ENCODE measurements around the gene CNP.
A peak's percentile ranks its signal among the peaks of the same experiment; 100 is the strongest.
"Not testable (repeated sequence)": the region's sequence is repeated elsewhere in the genome, so short reads cannot be mapped to it uniquely, and the experiment has no call there.

The CNP gene

DNA sequence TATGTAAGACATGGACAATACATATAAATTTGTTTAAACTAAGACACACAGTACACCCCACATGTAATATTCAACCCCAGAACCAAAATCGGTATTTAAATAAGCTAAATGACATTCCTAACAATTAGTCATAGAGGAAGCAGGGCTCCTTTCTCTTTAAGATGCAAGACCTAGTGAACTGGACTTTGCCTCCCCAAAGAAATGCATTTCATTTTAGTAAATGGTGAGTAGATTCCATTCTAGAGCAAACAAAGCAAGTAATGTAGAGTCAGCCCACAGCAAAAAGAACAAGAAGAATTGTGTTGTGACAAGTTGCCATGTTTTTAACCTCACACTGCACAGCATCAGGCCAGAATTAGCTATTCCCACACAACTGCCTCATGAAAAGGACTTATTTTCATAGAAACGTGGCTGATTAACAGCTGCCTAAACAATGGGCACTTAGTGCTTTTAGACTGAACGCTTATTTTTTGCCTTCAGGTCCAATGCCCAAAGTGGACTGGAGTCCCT is 36.3 kb downstream of the CNP start:
- DNase-seq (ENCODE audit: low spot score) = no peak

DNA sequence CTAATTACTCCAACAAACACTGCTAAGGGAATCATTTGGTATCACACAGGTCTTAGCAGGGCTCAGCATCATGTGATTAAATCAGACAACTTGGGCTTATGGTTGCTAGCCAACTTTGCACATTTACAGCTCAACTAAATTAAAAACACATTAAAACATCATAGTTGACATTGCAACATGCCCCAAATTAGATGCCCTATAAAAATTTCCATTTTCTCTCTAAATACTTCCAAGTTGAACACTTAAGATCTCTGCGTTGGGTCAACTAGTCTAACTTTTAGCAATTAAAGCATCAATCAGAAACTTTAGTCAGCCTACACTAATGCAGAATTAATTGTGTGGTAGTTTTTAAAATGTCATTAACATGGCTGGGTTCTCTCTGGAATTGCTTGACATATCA is 38.6 kb downstream of the CNP start:
- no peak for DNase-seq (ENCODE audit: low spot score)

DNA sequence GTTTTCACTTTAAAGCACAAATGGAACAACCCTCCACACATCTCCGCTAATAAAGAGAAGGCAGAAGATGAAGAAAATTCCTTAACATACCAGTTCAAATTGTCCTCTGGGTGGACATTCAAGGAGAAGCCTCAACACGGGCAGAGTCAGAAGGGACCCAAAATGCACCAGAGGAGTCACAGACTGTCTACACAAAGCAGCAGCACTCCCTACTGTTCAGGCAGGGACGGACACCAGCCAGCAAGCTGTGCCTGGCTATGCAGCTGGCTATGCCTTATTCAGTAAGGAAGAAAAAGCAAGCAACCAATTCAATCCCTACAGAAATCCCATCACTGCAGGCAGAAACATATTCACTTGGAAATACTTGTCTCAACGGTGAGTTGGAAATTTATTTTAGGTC is 42.6 kb downstream of the CNP start:
- no peak for DNase-seq (ENCODE audit: low spot score)

DNA sequence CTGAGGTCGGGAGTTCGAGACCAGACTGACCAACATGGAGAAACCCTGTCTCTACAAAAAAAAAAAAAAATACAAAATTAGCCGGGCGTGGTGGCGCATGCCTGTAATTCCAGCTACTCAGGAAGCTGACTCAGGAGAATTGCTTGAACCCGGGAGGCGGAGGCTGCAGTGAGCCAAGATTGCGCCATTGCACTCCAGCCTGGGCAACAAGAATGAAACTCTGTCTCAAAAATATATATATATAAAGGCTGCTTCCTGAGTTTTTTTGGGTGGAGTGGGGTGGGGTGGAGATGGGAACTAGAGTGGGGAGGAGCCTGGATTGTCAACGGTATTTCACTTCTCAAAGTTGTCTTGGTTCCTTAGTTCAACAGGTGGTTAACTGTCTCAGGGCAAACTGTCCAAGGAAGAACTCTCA is 43.7 kb downstream of the CNP start:
- not testable (repeated sequence) for DNase-seq (ENCODE audit: low spot score)

DNA sequence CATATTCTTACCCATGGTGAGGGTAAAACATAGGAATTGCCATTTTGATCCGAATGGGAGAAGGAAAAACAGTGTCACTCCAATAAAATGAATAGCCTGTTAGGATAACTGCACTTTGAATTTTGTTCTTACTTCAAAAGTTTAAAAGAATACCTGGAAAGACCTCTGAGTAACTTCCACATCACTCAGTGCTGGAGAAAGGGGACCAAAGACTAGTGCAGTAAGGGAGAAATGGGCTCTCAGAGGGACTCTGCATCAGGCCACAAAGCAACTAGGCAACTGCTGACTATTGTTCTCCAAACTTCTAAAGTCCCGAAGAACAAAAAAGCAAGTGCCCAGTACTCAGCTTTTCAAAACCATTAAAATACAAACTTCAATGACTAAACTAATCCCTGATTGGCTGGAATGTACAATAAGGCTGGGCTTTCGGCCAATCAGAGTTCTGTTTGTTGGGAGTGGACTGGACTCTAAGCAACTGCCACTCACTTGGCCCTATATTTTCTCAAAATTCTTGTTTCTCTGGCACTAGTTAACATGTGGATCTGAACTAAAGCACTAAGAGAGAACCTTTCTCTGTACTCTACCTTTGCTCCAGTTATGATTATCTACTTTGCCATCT is 44.4 kb downstream of the CNP start:
- no peak for DNase-seq (ENCODE audit: low spot score)

DNA sequence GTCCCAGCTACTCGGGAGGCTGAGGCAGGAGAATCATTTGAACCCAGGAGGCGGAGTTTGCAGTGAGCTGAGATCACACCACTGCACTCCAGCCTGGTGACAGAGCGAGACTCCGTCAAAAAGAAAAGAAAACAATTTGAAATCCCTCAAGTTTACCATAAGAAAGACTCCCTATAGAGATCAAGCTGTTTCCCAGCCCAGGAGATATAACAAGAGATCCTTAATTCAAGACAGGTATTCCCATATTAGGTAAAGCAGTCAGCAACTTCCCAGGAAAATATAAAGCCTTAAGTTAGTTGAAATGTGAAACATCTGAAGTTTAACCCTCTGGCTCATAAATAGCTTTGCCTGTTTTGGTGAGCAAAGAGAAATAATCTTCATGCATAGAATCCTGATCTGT is 45.8 kb downstream of the CNP start:
- DNase-seq (ENCODE audit: low spot score) = not testable (repeated sequence)

DNA sequence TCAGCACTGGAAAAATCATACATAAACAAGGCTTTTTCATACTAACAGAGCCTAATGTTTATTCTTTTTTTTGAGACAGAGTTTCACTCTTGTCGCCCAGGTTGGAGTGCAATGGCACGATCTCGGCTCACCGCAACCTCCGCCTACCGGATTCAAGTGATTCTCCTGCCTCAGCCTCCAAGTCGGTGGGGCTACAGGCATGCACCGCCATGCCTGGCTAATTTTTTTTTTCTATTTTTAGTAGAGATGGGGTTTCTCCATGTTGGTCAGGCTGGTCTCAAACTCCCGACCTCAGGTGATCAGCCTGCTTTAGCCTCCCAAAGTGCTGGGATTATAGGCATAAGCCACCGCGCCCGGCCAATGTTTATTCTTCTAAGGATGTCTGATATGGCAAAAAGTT is 47.1 kb downstream of the CNP start:
- not testable (repeated sequence) for DNase-seq (ENCODE audit: low spot score)

DNA sequence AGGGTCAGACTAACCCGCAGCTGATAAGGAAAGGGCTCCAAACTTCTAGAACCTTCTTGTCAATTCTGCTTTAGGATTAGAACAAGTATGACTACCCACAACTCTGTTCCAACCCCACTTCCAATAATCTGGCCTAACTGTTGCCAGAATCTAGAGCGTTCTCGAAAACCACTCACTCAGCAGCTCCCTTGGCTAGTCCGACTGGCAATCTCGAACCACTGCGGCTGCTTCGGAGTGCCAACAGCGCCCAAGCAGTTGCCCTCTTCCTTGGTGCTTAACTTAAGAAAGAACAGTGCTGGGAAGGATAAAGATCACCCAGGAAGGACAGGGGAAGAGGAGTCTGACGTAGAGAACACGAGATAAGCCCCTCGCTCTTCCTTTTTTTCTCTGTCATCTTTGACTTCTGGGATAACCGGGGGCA is 49.8 kb downstream of the CNP start:
- DNase-seq (ENCODE audit: low spot score) = no peak

DNA sequence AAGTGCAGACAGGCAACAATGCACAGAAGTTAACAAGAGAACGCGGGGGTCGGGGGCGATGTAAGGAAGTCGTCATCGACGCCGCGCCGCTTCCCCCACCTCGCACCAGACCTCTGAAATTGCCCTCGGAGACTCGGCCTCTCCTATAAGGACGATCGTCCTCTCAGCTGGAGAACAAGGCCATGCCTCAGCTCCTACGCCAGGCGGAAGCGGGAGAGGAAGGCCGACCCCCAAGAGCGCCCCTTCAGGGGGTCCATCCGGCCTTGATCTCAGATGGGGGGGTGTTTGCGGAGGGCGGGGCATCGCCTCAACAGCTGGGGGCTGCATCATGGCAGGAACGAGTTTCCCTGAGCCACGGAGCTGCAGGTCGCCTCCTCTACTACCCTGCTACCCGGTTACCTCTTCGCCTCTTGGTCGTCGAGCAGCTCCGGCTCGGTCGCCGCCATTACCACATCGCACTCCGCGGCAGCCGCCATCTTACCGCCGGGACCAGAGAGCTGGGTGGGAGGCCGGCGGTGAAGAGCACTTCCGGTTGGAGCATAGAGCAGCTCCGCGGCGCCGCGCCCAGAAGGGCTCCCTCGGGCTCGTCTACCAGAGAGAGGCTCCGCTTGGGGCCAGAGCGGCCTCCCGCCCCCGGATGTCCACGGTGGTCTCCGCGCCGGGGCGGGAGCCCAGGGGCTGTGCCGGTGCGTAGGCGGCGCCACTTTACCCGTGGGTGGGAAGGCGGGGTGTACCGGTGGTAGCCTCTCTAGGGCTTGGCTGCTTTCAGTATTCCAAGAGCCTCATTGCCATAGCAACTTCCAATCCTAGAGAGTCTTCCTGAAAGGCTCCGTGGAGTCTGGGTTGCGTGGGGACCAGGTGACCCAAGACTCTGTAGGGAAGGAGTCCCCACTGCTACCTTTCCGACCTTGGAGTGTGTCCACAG is 50.6 kb downstream of the CNP start, which contains the start of gene DNAJC7:
TSS of gene DNAJC7 (minus strand) at position 499 of the 925 bp plus-strand sequence. CDS start at position 476, 23 bp downstream.
- DNase-seq (ENCODE audit: low spot score) = peak; percentile 97

DNA sequence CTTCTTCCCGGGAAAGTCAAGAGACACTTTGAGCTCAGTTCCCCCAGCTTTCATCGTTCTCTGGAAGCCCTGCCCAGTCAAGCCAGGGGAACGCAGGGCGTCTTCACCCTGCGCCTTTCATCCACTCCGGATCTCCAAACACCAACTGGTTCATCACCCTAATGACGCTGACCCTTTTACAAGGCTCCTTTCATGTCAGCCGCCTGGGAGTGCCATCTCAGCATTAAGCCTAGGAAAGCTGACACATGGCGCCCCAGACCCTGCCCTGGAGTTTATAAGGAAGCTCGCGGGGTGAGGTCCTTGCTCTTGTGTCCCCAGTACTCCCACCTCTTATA is 51.2 kb downstream of the CNP start:
- DNase-seq (ENCODE audit: low spot score) = no peak

DNA sequence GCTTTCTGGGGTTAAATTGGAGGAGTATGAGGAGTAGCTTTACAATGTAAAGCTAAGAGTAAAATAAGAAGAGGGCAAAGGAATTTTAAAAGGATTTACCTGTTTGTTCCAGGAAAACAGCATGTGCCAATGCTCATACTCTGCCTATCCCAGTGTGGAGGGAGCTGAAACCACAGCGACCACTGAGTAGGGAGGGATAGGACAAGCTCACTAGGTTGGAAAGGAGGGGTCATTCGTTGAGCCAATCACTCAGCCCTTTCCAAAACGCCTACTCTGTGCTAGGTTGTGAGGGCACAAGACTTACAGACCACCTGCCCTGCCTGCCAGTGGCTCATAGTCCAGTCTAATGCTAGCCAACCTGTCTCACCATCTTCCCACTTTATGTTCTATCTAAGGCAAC is 51.7 kb downstream of the CNP start:
- DNase-seq (ENCODE audit: low spot score) = no peak

DNA sequence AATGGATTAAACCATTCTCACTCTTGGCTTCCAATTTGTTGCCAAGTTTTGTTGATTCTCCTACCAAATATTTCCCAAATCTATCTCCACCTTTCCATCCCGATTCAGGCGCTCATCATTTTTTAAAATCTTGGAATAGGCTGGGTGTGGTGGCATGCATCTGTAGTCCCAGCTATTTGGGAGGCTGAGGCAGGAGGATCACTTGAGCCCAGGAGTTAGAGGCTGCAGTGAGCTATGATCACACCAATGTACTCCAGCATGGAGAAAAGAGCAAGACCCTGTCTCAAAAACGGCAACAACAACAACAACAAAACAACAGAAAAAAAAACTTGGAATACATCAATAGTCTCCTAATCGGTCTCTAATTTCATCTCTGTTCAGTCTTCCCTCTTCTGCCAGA is 52.4 kb downstream of the CNP start:
- no peak for DNase-seq (ENCODE audit: low spot score)

DNA sequence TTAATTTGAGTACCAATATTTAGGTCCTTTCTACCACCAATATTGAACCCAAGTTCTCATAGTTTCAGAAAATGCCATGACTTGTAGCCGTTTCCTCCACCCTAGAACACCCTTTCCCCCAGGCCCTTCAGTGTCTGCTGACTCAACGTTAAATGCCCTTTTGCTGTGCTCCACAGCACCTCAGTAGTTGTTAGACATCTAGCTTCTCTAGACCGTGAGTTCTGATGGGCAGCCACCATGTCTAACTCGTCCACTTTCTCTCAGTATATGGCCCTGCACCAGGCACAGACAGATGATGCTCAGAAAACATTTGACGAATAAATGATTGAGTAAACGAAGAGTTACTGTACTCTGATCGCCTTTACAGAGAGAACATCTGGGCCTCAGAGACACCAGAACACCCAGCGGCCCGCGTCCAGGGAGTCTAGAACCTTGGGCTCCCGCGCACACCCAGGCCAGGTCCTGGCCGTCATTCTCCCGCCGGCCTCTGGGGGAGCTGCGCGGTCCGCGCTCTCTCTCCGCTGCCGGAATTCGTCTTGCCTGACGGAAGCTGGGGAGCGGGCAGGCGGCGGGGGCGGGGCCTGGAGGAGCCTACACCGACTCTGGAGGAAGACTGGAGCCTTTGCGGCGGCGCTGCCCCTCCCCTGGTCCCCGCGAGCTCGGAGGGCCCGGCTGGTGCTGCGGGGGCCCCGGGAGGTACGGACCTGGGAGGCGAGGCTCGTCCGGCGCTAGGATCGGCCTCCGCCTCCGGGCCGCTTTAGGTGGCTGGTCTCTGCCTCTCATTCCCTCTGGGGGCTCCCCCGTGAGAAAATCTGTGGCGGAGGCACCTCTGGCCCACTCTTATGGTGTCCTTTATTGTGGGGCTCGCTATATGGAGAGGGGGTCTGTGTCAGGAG is 53.2 kb downstream of the CNP start, which contains the start of gene NKIRAS2:
TSS of gene NKIRAS2 (plus strand) at position 582 of the 896 bp plus-strand sequence. CDS start 1,488 bp downstream, outside the sequence.
- peak; percentile 87 for DNase-seq (ENCODE audit: low spot score)

DNA sequence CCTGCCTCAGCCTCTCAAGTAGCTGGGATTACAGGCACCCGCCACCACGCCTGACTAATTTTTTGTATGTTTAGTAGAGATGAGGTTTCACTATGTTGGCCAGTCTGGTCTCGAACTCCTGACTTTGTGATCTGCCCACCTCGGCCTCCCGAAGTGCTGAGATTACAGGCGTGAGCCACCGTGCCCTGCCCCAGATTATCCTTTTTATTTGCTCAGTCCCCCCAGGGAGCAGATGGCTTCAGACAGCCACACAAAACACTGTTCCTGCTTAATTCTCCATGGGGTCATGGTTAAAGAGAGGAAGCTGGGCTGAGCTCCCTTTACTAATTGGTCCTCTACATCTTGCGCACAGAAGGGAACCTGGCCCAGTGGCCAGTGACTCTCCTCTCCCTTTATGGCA is 54.2 kb downstream of the CNP start:
- not testable (repeated sequence) for DNase-seq (ENCODE audit: low spot score)

DNA sequence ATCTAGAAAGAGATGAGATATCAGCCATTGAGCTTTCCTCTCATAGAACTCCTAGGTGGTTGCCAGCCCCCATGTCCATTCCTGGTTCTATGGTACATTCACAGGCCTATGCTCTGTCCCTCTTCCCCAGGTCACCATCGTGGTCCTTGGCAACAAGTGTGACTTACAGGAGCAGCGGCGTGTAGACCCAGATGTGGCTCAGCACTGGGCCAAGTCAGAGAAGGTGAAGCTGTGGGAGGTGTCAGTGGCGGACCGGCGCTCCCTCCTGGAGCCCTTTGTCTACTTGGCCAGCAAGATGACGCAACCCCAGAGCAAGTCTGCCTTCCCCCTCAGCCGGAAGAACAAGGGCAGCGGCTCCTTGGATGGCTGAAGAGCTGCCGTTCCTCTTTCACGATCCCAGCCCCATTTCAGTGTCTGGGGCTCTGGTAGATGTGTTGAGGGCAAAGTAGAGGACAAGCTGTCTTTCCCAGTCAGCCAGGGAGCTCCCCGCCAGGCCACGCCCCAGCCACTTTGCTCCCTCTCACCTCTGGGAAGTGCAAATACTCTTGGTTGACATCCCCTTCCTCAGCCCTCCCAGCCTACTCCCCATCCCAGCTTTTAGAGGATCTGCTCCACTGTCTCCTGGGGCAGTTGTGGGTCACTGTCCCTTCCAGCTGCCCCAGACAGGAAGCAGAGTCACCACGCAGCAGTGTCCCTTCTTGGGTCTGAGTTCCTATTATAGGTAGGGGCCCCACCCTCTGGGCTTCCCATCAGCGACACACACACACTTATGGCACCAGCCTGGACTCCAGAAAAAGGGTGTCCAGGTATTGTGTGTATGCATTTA is 57.1 kb downstream of the CNP start:
- DNase-seq (ENCODE audit: low spot score) = no peak

DNA sequence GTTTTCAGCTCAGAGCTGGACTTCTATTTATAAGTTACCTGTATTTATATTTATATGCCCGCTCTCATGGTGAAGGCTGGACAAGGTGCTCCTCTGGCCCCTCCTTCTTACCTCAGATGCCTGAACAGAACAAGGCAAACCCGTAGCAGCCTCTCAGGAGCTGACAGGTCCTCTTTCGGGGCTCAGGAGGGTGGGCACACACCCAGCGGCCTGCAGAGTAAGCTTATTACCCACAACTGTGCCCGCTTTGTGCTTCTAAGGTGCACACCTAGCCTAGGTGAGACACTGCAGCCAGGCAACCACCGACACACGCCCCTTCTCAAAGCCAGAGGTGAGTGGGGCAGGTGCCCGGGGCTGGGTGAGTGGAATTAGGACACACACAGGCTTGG is 58.6 kb downstream of the CNP start:
- no peak for DNase-seq (ENCODE audit: low spot score)

DNA sequence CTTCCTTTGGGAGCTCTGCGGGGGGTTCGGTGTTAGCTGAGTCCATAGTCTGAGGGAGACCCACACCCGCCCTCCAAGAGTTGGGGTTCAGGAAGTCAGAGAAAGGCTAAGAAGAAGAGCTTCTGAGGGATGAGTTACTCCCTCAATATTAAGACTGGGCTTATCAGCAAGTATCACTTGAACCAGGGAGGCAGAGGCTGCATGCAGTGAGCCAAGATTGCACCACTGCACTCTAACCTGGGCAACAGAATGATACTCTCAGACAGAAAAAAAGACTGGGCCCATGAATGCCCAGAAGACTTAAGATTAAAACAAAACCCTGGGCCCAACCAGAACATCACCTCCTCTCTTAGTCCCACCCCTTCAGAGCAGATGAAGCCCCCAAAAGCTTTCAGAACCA is 59.3 kb downstream of the CNP start:
- DNase-seq (ENCODE audit: low spot score) = no peak

DNA sequence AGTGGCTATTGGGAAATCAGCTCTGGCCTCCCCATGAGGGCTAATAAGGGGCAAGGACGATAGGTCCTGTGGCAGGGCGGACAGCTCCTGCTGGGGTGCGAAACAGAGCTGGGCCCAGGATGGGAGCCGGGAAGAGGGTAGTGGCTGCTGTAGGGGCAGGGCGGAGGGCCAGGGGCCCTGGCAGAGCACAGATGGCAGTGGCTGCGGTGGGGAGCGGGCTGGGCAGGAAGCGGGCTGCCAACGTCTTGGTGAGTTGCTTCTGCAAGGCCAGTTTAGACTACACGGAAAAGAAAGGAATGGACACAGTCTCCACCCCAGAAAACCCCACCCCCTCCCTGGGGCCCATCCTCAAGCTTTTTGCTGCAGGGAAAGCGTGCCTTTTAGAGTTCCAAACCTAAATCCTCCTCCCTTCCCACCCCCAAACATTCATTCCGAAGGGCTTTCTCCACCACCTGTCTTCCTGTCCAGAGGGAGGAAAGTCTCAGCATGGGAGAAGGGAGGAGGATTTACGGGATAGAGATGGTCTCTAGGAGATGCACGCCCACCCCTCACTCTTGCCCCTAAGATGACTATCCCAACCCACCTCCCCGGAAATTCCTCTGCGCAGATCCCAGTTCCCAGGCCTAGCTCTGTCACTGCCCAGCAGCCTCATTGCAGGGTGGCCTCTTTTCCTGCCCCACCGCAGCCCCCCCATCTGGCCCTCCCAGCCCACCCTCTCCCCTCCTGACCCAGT is 60.4 kb downstream of the CNP start:
- DNase-seq (ENCODE audit: low spot score) = no peak

Data from SK-N-DZ (cell line).